ENCODE data around the gene NCLN. TPM values are rescaled to one million over a fixed set of nuclear protein-coding genes. Genes with fewer than 3 reads are reported as not detected.
A peak's percentile ranks its signal among the peaks of the same experiment; 100 is the strongest.
"Not testable (repeated sequence)": the region's sequence is repeated elsewhere in the genome, so short reads cannot be mapped to it uniquely, and the experiment has no call there.

NCLN gene
- total RNA-seq, 1 experiment from 2014 or later: 29.2 TPM

- DNase-seq (ENCODE audit: low read depth): peak; percentile 100
Measured at GRCh38 chr19:3154957-3155736, 30.6 kb upstream of the NCLN start.

GRCh38 chr19:3157096-3157845, 28.5 kb upstream of the NCLN start:
- no peak for DNase-seq (ENCODE audit: low read depth)

- DNase-seq (ENCODE audit: low read depth): no peak
Measured at GRCh38 chr19:3159565-3159964, 26.2 kb upstream of the NCLN start.

- DNase-seq (ENCODE audit: low read depth): no peak
Measured at GRCh38 chr19:3160219-3160618, 25.5 kb upstream of the NCLN start.

GRCh38 chr19:3161453-3161852, 24.3 kb upstream of the NCLN start:
- peak; percentile 61 for DNase-seq (ENCODE audit: low read depth)

GRCh38 chr19:3162418-3163229, 23.1 kb upstream of the NCLN start:
- peak; percentile 81 for DNase-seq (ENCODE audit: low read depth)

- DNase-seq (ENCODE audit: low read depth): peak; percentile 67
Measured at GRCh38 chr19:3163230-3163886, 22.4 kb upstream of the NCLN start.

GRCh38 chr19:3163943-3164342, 21.8 kb upstream of the NCLN start:
- DNase-seq (ENCODE audit: low read depth): no peak

- DNase-seq (ENCODE audit: low read depth): no peak
Measured at GRCh38 chr19:3167533-3168272, 18.0 kb upstream of the NCLN start.

GRCh38 chr19:3171894-3172672, 13.6 kb upstream of the NCLN start:
- no peak for DNase-seq (ENCODE audit: low read depth)

GRCh38 chr19:3172673-3173000, 13.1 kb upstream of the NCLN start:
- DNase-seq (ENCODE audit: low read depth): not testable (repeated sequence)

GRCh38 chr19:3175781-3176714, 9.7 kb upstream of the NCLN start:
- DNase-seq (ENCODE audit: low read depth): peak; percentile 85

- peak; percentile 74 for DNase-seq (ENCODE audit: low read depth)
Measured at GRCh38 chr19:3176715-3177501, 8.8 kb upstream of the NCLN start.

GRCh38 chr19:3178377-3178972, 7.3 kb upstream of the NCLN start, which contains the start of gene S1PR4:
Gene S1PR4 (plus strand): TSS chr19:3178769. CDS start chr19:3178793, 24 bp downstream.
- no peak for DNase-seq (ENCODE audit: low read depth)

- no peak for DNase-seq (ENCODE audit: low read depth)
Measured at GRCh38 chr19:3178973-3179738, 6.6 kb upstream of the NCLN start.

GRCh38 chr19:3179739-3180293, 5.9 kb upstream of the NCLN start:
- no peak for DNase-seq (ENCODE audit: low read depth)
